ENCODE results near the gene MERTK.

- TF ChIP-seq POLR2A (IDR thresholded peaks at IDR 0.05) = no peak
- no peak for TF ChIP-seq CTCF (IDR thresholded peaks at IDR 0.05)
Observed at GRCh38 chr2:111981666-111982065, 83.3 kb downstream of the MERTK start.
